ENCODE data around the gene PLEKHA7. TPM values are rescaled to one million over a fixed set of nuclear protein-coding genes. Genes with fewer than 3 reads are reported as not detected.

Gene PLEKHA7
- total RNA-seq, 3 donors from 2014 or later, result 9.8 to 54.6 (median 36.7) TPM

DNA sequence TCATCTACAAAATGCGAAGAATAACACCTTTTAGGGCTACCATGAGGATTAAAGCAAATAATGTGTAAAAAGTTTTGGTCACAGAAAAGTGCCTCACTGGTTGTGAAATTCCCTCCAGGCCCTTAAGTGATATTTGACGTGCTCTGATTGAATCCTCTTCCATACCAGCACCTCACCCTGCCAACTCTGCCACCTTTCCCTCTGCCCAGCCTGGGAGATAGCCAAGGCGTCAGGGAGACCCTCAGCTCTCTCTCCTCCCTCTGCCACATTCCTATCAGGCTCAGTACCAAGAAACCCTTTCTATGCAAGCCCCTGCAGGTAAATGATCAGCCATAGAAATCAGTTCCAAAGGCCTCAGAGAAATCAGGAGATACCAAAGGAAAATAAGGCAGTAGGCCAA is 21.4 kb downstream of the PLEKHA7 start:
- H3K27ac ChIP-seq, result peak overlapping the region in 1 of 2 donors; percentile 26
- intact Hi-C loops (cut with DNase I; ENCODE audit: low total_unique reads), result no loop called here

DNA sequence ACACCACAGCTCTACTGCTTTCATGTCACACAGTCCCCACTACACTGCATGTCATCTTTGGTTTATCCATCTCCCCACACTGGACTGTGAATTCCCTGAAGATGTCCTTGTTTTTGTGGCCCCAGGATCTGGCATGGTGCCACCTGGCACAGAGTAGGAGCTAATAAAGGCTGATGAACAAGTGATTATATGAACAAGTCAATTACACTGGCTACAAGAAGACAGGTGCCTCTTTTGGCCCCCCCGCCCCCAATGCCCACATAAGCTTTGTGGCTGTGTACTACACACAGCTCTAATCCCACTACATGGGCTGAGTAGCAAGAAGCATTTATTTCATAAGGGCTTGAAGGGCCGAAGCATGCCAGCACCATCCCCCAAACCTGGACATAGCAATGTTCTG is 24.7 kb downstream of the PLEKHA7 start:
- H3K27me3 ChIP-seq, result no peaks in the 10 kb centered on the region
- no peak overlapping the region for H3K4me3 ChIP-seq
- intact Hi-C loops (cut with DNase I; ENCODE audit: low total_unique reads), result no loop called here
- TF ChIP-seq POLR2A (IDR thresholded peaks at IDR 0.05) (no peak), POLR2AphosphoS5 (IDR thresholded peaks at IDR 0.05) (no peak)
- TF ChIP-seq, protein P1, sequence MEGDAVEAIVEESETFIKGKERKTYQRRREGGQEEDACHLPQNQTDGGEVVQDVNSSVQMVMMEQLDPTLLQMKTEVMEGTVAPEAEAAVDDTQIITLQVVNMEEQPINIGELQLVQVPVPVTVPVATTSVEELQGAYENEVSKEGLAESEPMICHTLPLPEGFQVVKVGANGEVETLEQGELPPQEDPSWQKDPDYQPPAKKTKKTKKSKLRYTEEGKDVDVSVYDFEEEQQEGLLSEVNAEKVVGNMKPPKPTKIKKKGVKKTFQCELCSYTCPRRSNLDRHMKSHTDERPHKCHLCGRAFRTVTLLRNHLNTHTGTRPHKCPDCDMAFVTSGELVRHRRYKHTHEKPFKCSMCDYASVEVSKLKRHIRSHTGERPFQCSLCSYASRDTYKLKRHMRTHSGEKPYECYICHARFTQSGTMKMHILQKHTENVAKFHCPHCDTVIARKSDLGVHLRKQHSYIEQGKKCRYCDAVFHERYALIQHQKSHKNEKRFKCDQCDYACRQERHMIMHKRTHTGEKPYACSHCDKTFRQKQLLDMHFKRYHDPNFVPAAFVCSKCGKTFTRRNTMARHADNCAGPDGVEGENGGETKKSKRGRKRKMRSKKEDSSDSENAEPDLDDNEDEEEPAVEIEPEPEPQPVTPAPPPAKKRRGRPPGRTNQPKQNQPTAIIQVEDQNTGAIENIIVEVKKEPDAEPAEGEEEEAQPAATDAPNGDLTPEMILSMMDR (IDR thresholded peaks at IDR 0.05), result no peak
- no peaks in the 10 kb centered on the region for H3K36me3 ChIP-seq
- H3K27ac ChIP-seq, result peak overlapping the region; percentile 57 to 96
- no peak for DNase-seq (ENCODE audit: low spot score in 2 of 2)
- H3K9me3 ChIP-seq, result no peaks in the 10 kb centered on the region
- peaks cover 0 to 31% of the 10 kb centered on the region in 2 donors for H3K4me1 ChIP-seq

More for the DNA sequence above, 21.4 kb downstream of the PLEKHA7 start:
- no peak for TF ChIP-seq POLR2A (IDR thresholded peaks at IDR 0.05)
- TF ChIP-seq POLR2AphosphoS5 (IDR thresholded peaks at IDR 0.05), result no peak
- TF ChIP-seq, protein P1 (IDR thresholded peaks at IDR 0.05), result no peak
- Histone ChIP-seq H3K4me1 (peaks cover 0 to 6% of the 10 kb centered on the region in 2 donors), H3K9me3 (no peaks in the 10 kb centered on the region), H3K27me3 (no peaks in the 10 kb centered on the region), H3K36me3 (no peaks in the 10 kb centered on the region), H3K4me3 (no peak overlapping the region)
- no peak for DNase-seq (ENCODE audit: low spot score in 2 of 2)

DNA sequence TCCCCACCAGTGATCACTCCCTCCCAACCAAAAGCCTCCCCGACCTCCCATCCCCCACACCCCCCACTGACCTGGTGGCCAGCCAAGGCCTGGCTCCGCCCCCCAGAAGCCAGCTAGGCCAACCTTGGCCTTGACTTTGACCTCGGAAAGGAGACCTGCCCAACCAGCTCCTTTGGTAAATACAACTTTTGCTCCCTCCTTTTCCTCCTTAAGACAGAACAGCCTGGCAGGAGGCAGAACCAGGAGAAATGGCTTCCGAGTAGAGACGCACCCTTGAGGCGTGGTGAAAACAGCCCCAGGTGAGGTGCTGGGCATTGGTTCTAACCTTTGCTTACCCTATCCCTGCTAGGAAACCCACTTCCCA is 27.0 kb downstream of the PLEKHA7 start:
- TF ChIP-seq, protein P1 (IDR thresholded peaks at IDR 0.05), result no peak
- TF ChIP-seq POLR2AphosphoS5 (IDR thresholded peaks at IDR 0.05), result no peak
- no peak for TF ChIP-seq POLR2A (IDR thresholded peaks at IDR 0.05)
- Histone ChIP-seq H3K4me3 (no peak overlapping the region), H3K9me3 (no peaks in the 10 kb centered on the region), H3K36me3 (no peaks in the 10 kb centered on the region), H3K27ac (peak overlapping the region; percentile 91 to 96), H3K27me3 (no peaks in the 10 kb centered on the region), H3K4me1 (peaks cover 0 to 36% of the 10 kb centered on the region in 2 donors)
- intact Hi-C loops (cut with DNase I; ENCODE audit: low total_unique reads), result no loop called here
- DNase-seq (ENCODE audit: low spot score in 2 of 2), result no peak

DNA sequence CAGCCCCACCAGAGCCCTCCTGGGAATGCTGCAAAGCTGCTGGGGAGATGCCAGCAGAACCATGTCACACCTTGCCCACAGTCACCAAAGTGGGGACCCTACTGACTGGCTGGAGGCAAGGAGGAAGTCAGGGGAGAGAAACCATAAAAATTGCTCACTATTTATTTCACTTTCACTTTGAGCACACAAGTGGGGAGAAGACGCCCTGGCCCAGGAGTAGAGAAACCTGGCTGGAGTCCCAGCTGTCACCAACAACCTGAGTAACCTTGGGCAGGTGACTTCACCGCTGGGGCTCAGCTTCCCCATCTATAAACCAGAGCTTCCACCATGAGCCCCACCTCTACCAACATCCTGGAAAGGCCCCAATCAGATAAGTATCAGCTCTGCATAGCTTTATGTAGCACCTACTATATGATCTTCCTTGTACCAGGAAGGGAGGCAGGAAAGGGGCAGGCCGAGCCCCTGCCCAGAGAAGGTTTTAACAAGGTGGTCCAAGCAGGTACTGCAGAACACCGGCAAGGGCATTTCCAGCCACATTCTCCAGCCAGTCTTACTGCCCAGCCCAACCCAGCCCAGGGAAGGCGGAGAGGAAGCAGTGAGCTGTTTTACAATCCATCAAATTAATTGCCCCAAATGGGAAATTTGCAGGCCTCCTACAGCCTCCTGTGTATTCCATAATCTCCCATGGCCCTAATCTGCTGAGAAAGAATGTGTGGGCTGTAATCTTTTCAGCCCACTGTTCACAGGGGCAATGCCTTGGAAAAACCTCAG is 27.6 kb downstream of the PLEKHA7 start:
- Histone ChIP-seq H3K4me1 (peaks cover 0 to 36% of the 10 kb centered on the region in 2 donors), H3K36me3 (no peaks in the 10 kb centered on the region), H3K27me3 (no peaks in the 10 kb centered on the region), H3K9me3 (no peaks in the 10 kb centered on the region), H3K4me3 (no peak overlapping the region), H3K27ac (peak overlapping the region; percentile 91 to 96)
- intact Hi-C loops (cut with DNase I; ENCODE audit: low total_unique reads), result no loop called here
- TF ChIP-seq, protein P1 (IDR thresholded peaks at IDR 0.05), result peak in 1 of 3 donors; percentile 42
- no peak for TF ChIP-seq POLR2AphosphoS5 (IDR thresholded peaks at IDR 0.05)
- DNase-seq (ENCODE audit: low spot score in 2 of 2), result peak; percentile 74 to 83

DNA sequence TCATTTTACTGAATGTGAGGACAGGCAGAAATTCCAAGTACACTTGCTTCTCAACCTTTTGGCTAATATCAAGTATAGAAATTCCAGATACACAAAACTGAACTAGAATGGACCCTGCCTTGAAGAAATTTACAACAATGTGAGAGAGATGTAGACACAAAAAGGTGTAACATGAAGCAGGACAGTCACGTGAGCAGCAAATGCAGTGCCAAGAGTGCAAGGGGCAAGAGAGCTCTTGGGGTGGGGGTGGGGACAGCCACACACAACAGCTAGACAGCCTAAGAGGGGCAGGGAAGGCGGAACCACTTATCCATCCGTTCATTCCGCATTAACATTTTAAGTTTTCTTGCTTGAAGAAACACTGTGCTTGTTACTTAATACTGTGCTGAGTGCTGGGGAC is 28.9 kb downstream of the PLEKHA7 start:
- peaks cover 2 to 40% of the 10 kb centered on the region in 2 donors for H3K4me1 ChIP-seq
- H3K27ac ChIP-seq, result peak overlapping the region; percentile 91 to 96
- no peaks in the 10 kb centered on the region for H3K27me3 ChIP-seq
- no peak for DNase-seq (ENCODE audit: low spot score in 2 of 2)
- H3K4me3 ChIP-seq, result no peak overlapping the region
- no peaks in the 10 kb centered on the region for H3K9me3 ChIP-seq
- TF ChIP-seq POLR2AphosphoS5 (IDR thresholded peaks at IDR 0.05) (no peak), POLR2A (IDR thresholded peaks at IDR 0.05) (no peak)
- TF ChIP-seq, protein P1 (IDR thresholded peaks at IDR 0.05), result no peak
- H3K36me3 ChIP-seq, result no peaks in the 10 kb centered on the region
- intact Hi-C loops (cut with DNase I; ENCODE audit: low total_unique reads), result no loop called here

Data from breast epithelium (tissue), 4 donors.